Activated T-cell treated with anti-CD3 and anti-CD28 coated beads for 24 hours (primary cell): ENCODE measurements around the gene ADGRF4.
"Not testable (repeated sequence)": the region's sequence is repeated elsewhere in the genome, so short reads cannot be mapped to it uniquely, and the experiment has no call there.

Experiments used
- DNase-seq: peaks from one replicate; pipeline ENCODE4 v3.0.0-alpha.2; 2020; ENCODE audit warnings: low read depth

Gene ADGRF4

DNA sequence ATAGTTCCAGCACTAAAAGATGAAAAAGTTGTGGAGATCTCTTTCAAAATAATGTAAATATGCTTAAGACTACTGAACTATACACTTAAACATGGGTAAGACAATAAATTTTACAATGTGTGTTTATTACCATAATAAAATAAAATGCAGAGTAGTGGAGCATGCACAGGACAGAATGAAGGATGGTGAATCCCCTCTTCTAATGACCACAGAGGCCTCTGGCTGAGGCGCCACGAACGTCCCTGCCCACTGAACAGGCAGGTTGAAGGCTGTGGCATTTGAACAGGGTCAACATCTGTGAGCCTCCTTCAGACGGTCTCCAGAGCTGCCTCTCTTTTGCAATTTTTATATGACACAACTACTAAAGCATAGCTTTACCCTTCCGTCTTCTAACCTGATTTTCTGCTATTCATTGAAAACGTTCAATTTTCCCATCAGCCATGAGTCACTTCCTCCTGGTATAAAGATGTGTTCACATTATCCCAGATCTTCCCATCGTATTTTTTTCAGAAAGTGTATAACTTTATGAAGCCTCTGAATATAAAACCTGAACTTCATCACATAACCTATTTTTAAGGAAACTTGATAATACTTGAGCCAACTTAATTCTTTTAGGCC is 37.8 kb downstream of the ADGRF4 start:
- DNase-seq = no peak

DNA sequence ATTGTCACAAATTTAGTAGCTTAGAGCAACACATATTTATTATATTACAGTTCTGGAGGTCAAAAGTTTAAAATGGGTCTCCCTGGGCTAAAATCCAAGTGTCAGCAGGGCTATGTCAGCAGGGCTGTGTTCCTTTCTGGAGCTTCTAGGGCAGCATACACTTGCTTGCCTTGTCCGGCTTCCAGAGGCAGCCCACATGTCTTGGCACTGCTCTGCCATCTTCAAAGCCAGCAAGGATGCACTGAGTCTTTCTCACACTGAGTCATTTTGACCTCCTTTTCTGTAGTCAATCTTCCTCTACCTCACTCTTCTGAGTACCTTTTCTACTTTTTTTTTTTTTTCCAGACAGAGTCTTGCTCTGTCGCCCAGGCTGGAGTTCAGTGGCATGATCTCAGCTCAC is 39.0 kb downstream of the ADGRF4 start:
- no peak for DNase-seq

DNA sequence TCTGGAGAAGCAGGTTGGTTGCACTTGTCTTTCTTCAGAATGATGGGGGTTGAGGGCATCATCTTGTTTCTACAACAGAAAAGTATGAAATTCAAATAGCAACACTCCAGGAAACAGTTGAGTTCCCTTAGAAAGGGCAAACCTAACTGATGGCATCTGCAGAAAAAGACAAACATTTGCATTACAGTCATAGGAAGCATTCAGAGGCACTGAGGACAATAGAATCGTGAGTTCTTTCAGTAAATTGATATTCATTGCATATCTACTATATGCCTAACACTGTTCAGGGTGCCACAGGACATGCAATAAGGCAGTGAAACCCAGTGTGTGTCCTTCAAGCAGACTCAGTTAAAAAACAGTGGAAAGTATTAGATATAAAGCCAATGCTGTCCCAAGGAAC is 42.3 kb downstream of the ADGRF4 start:
- no peak for DNase-seq

DNA sequence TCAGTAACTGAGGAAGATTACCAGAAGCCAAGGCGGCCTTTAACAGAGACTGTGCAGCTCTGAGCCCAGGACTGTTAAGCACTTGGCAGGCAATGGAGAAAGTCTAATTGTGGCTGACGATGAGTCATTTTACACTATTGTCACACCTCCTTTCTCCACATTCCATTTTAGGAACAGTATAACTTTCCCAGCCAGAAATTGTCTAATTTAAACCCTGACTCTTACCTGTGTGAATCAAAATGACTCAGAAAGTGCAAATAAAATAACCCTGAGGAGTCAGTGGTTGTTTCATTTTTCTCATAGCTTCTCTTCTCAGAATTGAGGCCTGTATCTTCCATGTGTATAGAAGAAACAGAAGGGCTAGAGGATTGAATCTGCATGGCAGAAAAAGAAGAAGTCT is 43.4 kb downstream of the ADGRF4 start:
- DNase-seq = no peak

DNA sequence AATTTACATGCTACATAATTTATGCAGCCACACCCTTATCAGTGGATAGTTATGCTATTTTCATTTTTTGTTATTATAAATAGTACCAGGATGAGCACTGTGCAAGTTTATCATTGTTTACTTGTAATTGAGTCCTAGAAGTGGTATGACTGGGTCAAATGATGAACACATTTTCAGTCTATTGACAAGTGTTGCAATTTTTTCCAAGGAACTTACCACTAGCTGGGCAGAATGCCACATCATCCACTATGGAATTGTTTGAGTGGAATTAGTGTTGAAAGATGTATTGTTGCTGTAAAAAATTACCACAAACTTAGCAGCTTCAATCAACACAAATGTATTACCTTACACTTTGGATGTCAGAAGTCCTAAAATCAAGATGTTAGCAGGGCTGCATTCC is 45.4 kb downstream of the ADGRF4 start:
- DNase-seq = no peak

DNA sequence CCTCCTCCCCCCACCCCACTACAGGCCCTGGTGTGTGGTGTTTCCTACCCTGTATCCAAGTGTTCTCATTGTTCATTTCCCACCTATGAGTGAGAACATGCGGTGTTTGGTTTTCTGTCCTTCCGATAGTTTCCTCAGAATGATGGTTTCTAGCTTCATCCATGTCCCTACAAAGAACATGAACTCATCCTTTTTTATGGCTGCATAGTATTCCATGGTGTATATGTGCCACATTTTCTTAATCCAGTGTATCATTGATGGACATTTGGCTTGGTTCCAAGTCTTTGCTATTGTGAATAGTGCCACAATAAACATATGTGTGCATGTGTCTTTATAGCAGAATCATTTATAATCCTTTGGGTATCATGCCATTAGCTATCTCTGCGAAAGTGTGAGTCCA is 46.9 kb downstream of the ADGRF4 start:
- DNase-seq = not testable (repeated sequence)

DNA sequence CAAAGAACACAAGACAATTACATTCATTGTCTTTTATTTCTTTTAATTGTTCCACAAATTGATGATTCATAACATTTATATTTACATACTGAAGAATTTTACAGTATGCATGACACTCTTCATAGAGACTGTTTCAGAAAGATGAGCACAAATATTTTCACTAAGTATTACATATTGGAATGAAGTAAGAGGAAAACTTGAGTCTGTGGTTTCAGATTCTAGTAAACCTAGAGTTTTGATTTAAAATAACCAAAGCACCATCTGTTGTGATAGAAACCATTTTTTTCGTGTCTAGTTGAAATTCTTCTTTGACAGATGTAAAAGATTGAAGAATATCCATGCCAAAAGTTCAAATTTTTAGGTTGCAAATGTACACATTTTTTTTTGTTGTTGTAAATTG is 51.4 kb downstream of the ADGRF4 start:
- DNase-seq = no peak

DNA sequence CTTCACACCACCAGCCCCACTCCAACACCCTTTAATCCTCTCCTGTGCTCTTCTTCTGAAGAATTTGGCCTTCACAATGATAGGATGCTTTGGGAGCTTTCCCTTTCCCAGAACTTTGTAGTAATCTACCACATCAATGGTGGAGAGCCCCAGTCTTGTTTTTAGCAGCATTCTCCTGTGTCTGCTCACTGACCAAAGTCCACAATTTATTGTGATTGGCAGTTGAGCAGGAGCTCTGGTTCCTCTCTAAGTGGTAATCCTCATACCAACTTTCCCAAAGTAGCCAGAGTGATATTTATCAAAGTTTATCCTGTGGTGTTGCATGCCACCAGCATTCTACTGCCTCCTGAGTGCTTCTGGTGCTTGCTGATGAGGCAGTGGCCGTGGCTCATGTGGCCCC is 54.4 kb downstream of the ADGRF4 start:
- DNase-seq = no peak

DNA sequence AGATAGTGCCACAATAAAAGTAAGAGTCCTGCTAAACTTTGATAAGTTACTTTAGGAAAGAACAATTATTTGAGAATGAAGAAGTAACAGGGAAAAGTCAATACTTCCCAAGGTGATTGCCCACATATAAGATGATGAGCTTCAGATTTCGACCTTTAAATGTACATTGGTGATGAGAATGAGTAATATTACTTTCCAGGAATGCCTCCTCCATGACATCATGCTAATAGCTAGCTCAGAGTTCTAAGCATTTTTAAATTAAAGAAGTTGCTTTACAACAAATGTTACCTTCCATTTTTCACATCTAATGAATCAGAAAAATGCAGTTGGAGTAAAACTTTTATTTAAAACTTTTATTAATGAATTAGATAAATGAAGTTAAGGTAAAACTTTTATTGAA is 61.0 kb downstream of the ADGRF4 start:
- DNase-seq = no peak

DNA sequence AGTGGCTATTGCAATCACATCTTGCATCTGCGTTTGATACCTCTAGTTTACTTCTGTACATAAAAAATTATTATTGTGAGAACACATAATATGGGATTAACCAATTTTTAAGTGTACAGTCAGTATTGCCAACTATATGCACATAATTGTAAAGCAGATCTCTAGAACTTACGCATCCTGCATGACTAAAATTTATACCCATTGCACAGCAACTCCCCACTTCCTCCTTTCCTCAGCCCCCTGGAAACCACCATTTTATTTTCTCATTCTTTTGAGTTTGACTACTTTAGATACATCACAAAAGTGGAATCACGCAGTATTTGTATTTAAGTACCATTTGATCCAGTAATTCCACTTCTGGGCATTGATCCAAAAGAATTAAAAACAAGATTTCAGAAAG is 64.1 kb downstream of the ADGRF4 start:
- DNase-seq = no peak

DNA sequence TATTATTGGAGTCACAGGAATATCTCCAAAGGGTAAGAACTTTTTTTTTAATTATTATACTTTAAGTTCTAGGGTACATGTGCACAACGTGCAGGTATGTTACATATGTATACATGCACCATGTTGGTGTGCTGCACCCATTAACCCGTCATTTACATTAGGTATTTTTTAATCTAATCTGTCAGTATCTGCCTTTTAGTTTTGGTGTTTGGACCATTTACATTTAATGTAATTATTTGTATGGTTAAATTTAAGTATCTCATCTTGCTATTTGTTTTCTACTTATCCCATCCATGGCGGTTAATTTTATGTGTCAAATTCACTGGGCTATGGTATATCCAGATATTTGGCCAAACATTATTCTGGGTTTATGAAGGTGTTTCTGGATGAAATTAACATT is 68.1 kb downstream of the ADGRF4 start:
- DNase-seq = no peak

DNA sequence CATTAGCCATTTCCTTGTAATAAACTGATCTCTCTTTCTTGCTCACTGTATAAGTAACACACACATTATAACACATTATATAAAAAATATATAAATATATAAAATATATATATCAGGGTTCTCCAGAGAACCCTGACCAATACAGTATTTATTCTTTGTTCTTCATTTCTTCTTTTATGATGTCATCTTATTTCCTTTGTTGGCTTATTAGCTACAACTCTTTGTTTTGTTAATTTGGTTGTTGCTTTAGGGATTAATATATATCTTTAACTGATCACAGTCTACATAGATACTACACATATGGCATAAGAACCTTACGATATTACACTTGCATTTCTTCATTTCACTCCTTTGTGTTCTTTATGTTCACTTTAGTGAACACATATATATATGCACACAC is 68.7 kb downstream of the ADGRF4 start:
- no peak for DNase-seq

DNA sequence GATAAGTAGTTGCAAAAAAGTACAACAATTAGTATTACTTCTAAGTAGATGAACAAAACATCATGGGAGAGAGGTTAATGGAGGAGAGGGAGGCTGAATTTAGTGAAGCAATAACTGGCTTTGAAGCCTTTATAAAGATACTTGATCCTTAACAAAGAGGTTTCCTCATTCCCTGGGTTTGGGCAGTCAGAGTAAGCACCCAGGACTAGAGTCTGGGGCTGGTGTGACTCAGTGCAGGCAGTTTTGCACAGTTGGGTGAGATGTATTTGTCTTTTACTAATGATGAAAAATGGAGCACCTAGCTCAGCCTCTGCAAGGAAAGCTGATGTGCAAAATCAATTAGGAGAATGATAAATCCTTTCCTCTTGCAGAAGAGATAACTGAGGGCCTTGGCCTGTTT is 71.6 kb downstream of the ADGRF4 start:
- no peak for DNase-seq
